T-helper 1 cell treated with Interleukin-12 subunit alpha and Interleukin-12 subunit beta and Interleukin-4 antibody, amounts not matched to agents 30 ng/mL and 1 ng/mL, for 36 hours (primary cell): ENCODE data around the gene CEP112. TPM values are rescaled to one million over a fixed set of nuclear protein-coding genes. Genes with fewer than 3 reads are reported as not detected.

Experiments used
- intact Hi-C: fragments of 100-400 bp; cut with micrococcal nuclease; formaldehyde crosslinking; loops from one replicate; pipeline ENCODE4 v1.15.1; 2024
- total RNA-seq: library from RNA; stranded (reverse); gene quantifications from 2 replicates; pipeline ENCODE4 v1.2.3, GENCODE V29; 2022

The CEP112 gene
- total RNA-seq, 1 donor from 2014 or later, result 3.0 TPM

GRCh38 chr17:65604070-65604469, 587.9 kb downstream of the CEP112 start:
- intact Hi-C loops, result no loop called here

GRCh38 chr17:65601881-65602280, 590.1 kb downstream of the CEP112 start:
- intact Hi-C loops, result no loop called here

GRCh38 chr17:65601145-65601544, 590.8 kb downstream of the CEP112 start:
- intact Hi-C loops, result no loop called here

- intact Hi-C loops, result no loop called here
These were observed 591.4 kb downstream of the CEP112 start for GRCh38 chr17:65600518-65600917.

GRCh38 chr17:65599650-65600049, 592.3 kb downstream of the CEP112 start:
- intact Hi-C loops, result no loop called here

- intact Hi-C loops, result no loop called here
These were observed 593.2 kb downstream of the CEP112 start for GRCh38 chr17:65598746-65599145.

GRCh38 chr17:65595071-65595656, 596.8 kb downstream of the CEP112 start:
- intact Hi-C loops, result no loop called here

GRCh38 chr17:65593855-65594845, 597.8 kb downstream of the CEP112 start:
- intact Hi-C loops, result no loop called here

- intact Hi-C loops, result no loop called here
These were observed 598.7 kb downstream of the CEP112 start for GRCh38 chr17:65593092-65593854.

- intact Hi-C loops, result no loop called here
These were observed 599.6 kb downstream of the CEP112 start for GRCh38 chr17:65592125-65592965.

- intact Hi-C loops, result no loop called here
These were observed 602.6 kb downstream of the CEP112 start for GRCh38 chr17:65589321-65589720.

- intact Hi-C loops, result no loop called here
These were observed 603.6 kb downstream of the CEP112 start for GRCh38 chr17:65588181-65588808.

- intact Hi-C loops, result no loop called here
These were observed 604.3 kb downstream of the CEP112 start for GRCh38 chr17:65587534-65588180.

- intact Hi-C loops, result no loop called here
These were observed 605.0 kb downstream of the CEP112 start for GRCh38 chr17:65586899-65587298.

Other genes with a start within 250 kb of the CEP112 start
- gene APOH, start 37.3 kb upstream of the CEP112 start, total RNA-seq, result not detected in 2 replicates
- 132 and 134 TPM in 2 replicates for gene PRKCA, start 110.5 kb upstream of the CEP112 start, total RNA-seq